PC-3 (cell line): ENCODE data around the gene SP140. TPM values are rescaled to one million over a fixed set of nuclear protein-coding genes. Genes with fewer than 3 reads are reported as not detected.
A peak's percentile ranks its signal among the peaks of the same experiment; 100 is the strongest.
"Not testable (repeated sequence)": the region's sequence is repeated elsewhere in the genome, so short reads cannot be mapped to it uniquely, and the experiment has no call there.

Experiments used
- ATAC-seq: fragments of 200-7000 bp; cut with Tn5 transposase; 2 replicates; pipeline ENCODE4 v1.9.1; 2020; ENCODE audit warnings: mild to moderate bottlenecking, moderate library complexity
- BruUV-seq: library from RNA; stranded (reverse); fragments of 400-500 nt; replicated peaks from 2 replicates; lab custom pipeline; 2021; lab: Mats Ljungman, UMichigan
- CTCF ChIA-PET: fragments of 300-600 bp; sonication (Branson Sonifier 250); formaldehyde crosslinking; loops from one replicate; lab custom pipeline; 2022; ENCODE audit warnings: antibody characterized with exemption; lab: Charles Lee
- POLR2A ChIA-PET: fragments of 300-600 bp; sonication (Branson Sonifier 250); formaldehyde crosslinking; loops from one replicate; lab custom pipeline; 2022; ENCODE audit warnings: antibody characterized with exemption; ENCODE audit not compliant: unreplicated experiment; lab: Charles Lee
- DNase-seq: peaks from one replicate; pipeline ENCODE4 v3.0.0-alpha.2; 2015
- H2AFZ ChIP-seq: fragments of 300-600 bp; sonication (generic); 2 replicates; pipeline ENCODE4 v1.6.0; 2016; ENCODE audit warnings: antibody characterized with exemption, low read length
- H3F3A ChIP-seq: fragments of 300-600 bp; sonication (generic); one replicate; pipeline ENCODE4 v1.6.0; 2017; ENCODE audit warnings: antibody characterized with exemption, low read length, control low read depth, mild to moderate bottlenecking; ENCODE audit not compliant: unreplicated experiment
- H3K27ac ChIP-seq: fragments of 300-600 bp; sonication (generic); 2 replicates; pipeline ENCODE4 v1.5.1; 2016; ENCODE audit warnings: mild to moderate bottlenecking, low read length
- H3K27me3 ChIP-seq: fragments of 300-600 bp; sonication (generic); 2 replicates; pipeline ENCODE4 v1.6.1; 2016; ENCODE audit warnings: low read length, mixed read lengths
- H3K36me3 ChIP-seq: fragments of 300-600 bp; sonication (generic); 2 replicates; pipeline ENCODE4 v1.6.1; 2016; ENCODE audit warnings: low read depth, mixed run types, low read length, mixed read lengths
- H3K4me1 ChIP-seq: fragments of 300-600 bp; sonication (generic); 2 replicates; pipeline ENCODE4 v1.5.1; 2016; ENCODE audit warnings: low read length; ENCODE audit not compliant: insufficient read depth
- H3K4me2 ChIP-seq: fragments of 300-600 bp; sonication (generic); 2 replicates; pipeline ENCODE4 v1.6.0; 2016; ENCODE audit warnings: low read length
- H3K4me3 ChIP-seq: fragments of 300-600 bp; sonication (generic); 2 replicates; pipeline ENCODE4 v1.5.1; 2016; ENCODE audit warnings: mild to moderate bottlenecking, low read length, mixed read lengths
- H3K79me2 ChIP-seq: fragments of 300-600 bp; sonication (generic); 2 replicates; pipeline ENCODE4 v1.6.1; 2017; ENCODE audit warnings: low read length, mixed read lengths
- H3K9ac ChIP-seq: fragments of 300-600 bp; sonication (generic); 2 replicates; pipeline ENCODE4 v1.6.0; 2016; ENCODE audit warnings: mild to moderate bottlenecking, low read length
- H3K9me2 ChIP-seq: fragments of 300-600 bp; sonication (generic); replicated peaks from 2 replicates; pipeline ENCODE4 v1.6.1; 2016; ENCODE audit warnings: mixed run types, low read length, mixed read lengths
- H3K9me3 ChIP-seq: fragments of 300-600 bp; sonication (generic); 2 replicates; pipeline ENCODE4 v1.6.1; 2016; ENCODE audit warnings: low read length, mixed read lengths
- H4K20me1 ChIP-seq: fragments of 300-600 bp; sonication (generic); 2 replicates; pipeline ENCODE4 v1.6.1; 2016; ENCODE audit warnings: low read length, mixed read lengths
- EZH2 ChIP-seq: fragments of 300-600 bp; sonication (generic); IDR thresholded peaks from one replicate; pipeline ENCODE4 v1.6.1; 2017; ENCODE audit warnings: antibody characterized with exemption, mild to moderate bottlenecking, low read length; ENCODE audit not compliant: unreplicated experiment
- EZH2phosphoT487 ChIP-seq: fragments of 300-600 bp; sonication (generic); IDR thresholded peaks from 2 replicates; pipeline ENCODE4 v1.6.1; 2018; ENCODE audit warnings: mild to moderate bottlenecking, antibody characterized with exemption, low read length, borderline replicate concordance
- intact Hi-C: fragments of 100-400 bp; cut with micrococcal nuclease; formaldehyde crosslinking; loops from 2 replicates; pipeline ENCODE4 v1.9.0; 2023
- total RNA-seq: library from RNA; depleted of rRNA; stranded (reverse); fragments of >200 nt; gene quantifications from 2 replicates; pipeline ENCODE4 v1.2.3, GENCODE V29; 2014
- TF ChIP-seq, protein P1 (sequence below): fragments of 300-600 bp; sonication (generic); conservative IDR thresholded peaks from 2 replicates; pipeline ENCODE4 v1.5.1; 2017; ENCODE audit warnings: antibody characterized with exemption, low read depth, mild to moderate bottlenecking, low read length

SP140 gene
- total RNA-seq, 1 experiment from 2014 or later: not detected

DNA sequence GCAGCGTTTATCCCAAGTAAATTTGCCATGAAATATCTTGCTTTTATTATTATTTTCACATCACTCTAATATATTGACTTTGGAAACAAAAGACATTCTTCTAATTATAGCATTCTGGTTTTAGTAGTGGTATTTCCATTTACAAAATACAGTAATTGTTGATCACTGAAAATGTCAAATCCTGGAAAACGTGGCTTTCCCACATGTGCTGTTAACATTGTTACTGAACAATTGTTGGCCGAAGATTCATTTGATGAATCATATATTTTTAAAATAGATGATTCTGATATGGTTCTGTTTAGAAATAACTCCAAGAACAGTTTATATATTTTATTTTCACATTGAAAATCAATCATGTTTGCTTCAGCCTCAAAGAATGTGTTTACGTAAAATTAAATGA lies 32.9 kb downstream of the SP140 start:
- Histone ChIP-seq H3F3A (no peaks in the 10 kb centered on the region), H3K9ac (no peak overlapping the region), H3K27ac (no peak overlapping the region), H3K27me3 (no peaks in the 10 kb centered on the region), H3K4me2 (no peak overlapping the region), H3K79me2 (no peaks in the 10 kb centered on the region), H3K9me2 (no peaks in the 10 kb centered on the region), H4K20me1 (no peaks in the 10 kb centered on the region), H2AFZ (no peak overlapping the region), H3K9me3 (no peaks in the 10 kb centered on the region), H3K4me1 (no peaks in the 10 kb centered on the region), H3K4me3 (no peak overlapping the region), H3K36me3 (no peaks in the 10 kb centered on the region)
- ChIA-PET POLR2A (no interaction called here), CTCF (no interaction called here)
- ATAC-seq (no peak), DNase-seq (no peak)
- TF ChIP-seq EZH2phosphoT487 (no peak), EZH2 (no peak)
- TF ChIP-seq, protein P1, sequence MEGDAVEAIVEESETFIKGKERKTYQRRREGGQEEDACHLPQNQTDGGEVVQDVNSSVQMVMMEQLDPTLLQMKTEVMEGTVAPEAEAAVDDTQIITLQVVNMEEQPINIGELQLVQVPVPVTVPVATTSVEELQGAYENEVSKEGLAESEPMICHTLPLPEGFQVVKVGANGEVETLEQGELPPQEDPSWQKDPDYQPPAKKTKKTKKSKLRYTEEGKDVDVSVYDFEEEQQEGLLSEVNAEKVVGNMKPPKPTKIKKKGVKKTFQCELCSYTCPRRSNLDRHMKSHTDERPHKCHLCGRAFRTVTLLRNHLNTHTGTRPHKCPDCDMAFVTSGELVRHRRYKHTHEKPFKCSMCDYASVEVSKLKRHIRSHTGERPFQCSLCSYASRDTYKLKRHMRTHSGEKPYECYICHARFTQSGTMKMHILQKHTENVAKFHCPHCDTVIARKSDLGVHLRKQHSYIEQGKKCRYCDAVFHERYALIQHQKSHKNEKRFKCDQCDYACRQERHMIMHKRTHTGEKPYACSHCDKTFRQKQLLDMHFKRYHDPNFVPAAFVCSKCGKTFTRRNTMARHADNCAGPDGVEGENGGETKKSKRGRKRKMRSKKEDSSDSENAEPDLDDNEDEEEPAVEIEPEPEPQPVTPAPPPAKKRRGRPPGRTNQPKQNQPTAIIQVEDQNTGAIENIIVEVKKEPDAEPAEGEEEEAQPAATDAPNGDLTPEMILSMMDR: no peak
- intact Hi-C loops: no loop called here
- BruUV-seq: no TSS peak

GRCh38 chr2:230262246-230262645 lies 36.7 kb downstream of the SP140 start:
- H3K79me2 ChIP-seq: no peaks in the 10 kb centered on the region
- no peak overlapping the region for H3K4me3 ChIP-seq
- ChIA-PET CTCF (no interaction called here), POLR2A (no interaction called here)
- no peaks in the 10 kb centered on the region for H3K9me3 ChIP-seq
- H3K9me2 ChIP-seq: no peaks in the 10 kb centered on the region
- no peak overlapping the region for H2AFZ ChIP-seq
- no peak overlapping the region for H3K4me2 ChIP-seq
- no peak overlapping the region for H3K9ac ChIP-seq
- H3K36me3 ChIP-seq: no peaks in the 10 kb centered on the region
- H3K27ac ChIP-seq: no peak overlapping the region
- no peaks in the 10 kb centered on the region for H3K4me1 ChIP-seq
- intact Hi-C loops: no loop called here
- no peaks in the 10 kb centered on the region for H4K20me1 ChIP-seq
- TF ChIP-seq EZH2phosphoT487 (no peak), EZH2 (no peak)
- TF ChIP-seq, protein P1: no peak
- DNase-seq: no peak
- no peak for ATAC-seq
- no TSS peak for BruUV-seq
- H3F3A ChIP-seq: no peaks in the 10 kb centered on the region
- H3K27me3 ChIP-seq: no peaks in the 10 kb centered on the region

DNA sequence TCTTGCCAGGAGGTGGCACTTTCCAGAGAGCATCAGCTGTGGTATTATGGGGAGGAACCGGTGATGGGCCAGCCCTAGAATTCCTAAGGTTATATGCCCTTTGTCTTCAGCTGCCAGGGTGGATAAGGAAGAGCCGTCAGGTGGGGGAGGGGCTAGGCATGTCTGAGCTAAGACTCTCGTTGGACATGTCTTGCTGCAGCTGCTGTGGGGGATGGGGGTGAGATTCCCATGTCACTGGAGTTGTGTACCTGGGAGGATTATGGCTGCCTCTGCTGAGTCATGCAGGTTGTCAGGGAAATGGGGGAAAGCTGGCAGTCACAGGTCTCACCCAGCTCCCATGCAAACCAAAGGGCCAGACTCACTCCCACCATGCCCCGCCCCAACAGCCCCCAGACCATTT lies 39.4 kb downstream of the SP140 start:
- DNase-seq: peak; percentile 4
- POLR2A ChIA-PET, H3K9me3 ChIP-seq, H3K9ac ChIP-seq, H4K20me1 ChIP-seq, H3K27ac ChIP-seq, BruUV-seq, H2AFZ ChIP-seq, H3K4me3 ChIP-seq, H3K36me3 ChIP-seq, H3K9me2 ChIP-seq, H3K27me3 ChIP-seq, H3K4me2 ChIP-seq, H3K79me2 ChIP-seq, H3F3A ChIP-seq, intact Hi-C loops, ATAC-seq, CTCF ChIA-PET, H3K4me1 ChIP-seq: not testable (repeated sequence)
